Measurements from ENCODE around the gene PLA2G4B.

Gene PLA2G4B

GRCh38 chr15:41872166-41872747 lies 33.6 kb downstream of the PLA2G4B start:
- no peak for DNase-seq

- no peak for DNase-seq
Measured at GRCh38 chr15:41873711-41874110, 35.1 kb downstream of the PLA2G4B start.

GRCh38 chr15:41874736-41875135 lies 36.1 kb downstream of the PLA2G4B start:
- no peak for DNase-seq

- DNase-seq: no peak
Measured at GRCh38 chr15:41876007-41876406, 37.4 kb downstream of the PLA2G4B start.

GRCh38 chr15:41876689-41877088 lies 38.0 kb downstream of the PLA2G4B start:
- DNase-seq: no peak

- DNase-seq: no peak
Measured at GRCh38 chr15:41877631-41878354, 39.1 kb downstream of the PLA2G4B start.

GRCh38 chr15:41878355-41878699 lies 39.7 kb downstream of the PLA2G4B start:
- no peak for DNase-seq

- no peak for DNase-seq
Measured at GRCh38 chr15:41879321-41879845, 40.7 kb downstream of the PLA2G4B start.

- no peak for DNase-seq
Measured at GRCh38 chr15:41880156-41880877, 41.7 kb downstream of the PLA2G4B start.

- no peak for DNase-seq
Measured at GRCh38 chr15:41881086-41881485, 42.4 kb downstream of the PLA2G4B start.

GRCh38 chr15:41881550-41881919 lies 42.9 kb downstream of the PLA2G4B start:
- no peak for DNase-seq

- no peak for DNase-seq
Measured at GRCh38 chr15:41881920-41882688, 43.5 kb downstream of the PLA2G4B start.

GRCh38 chr15:41882689-41883483 lies 44.2 kb downstream of the PLA2G4B start:
- no peak for DNase-seq

GRCh38 chr15:41883484-41883825 lies 44.8 kb downstream of the PLA2G4B start:
- DNase-seq: no peak

- DNase-seq: no peak
Measured at GRCh38 chr15:41884458-41884857, 45.8 kb downstream of the PLA2G4B start.

GRCh38 chr15:41885321-41885720 lies 46.7 kb downstream of the PLA2G4B start:
- no peak for DNase-seq

GRCh38 chr15:41885841-41886240 lies 47.2 kb downstream of the PLA2G4B start:
- no peak for DNase-seq

- no peak for DNase-seq
Measured at GRCh38 chr15:41886741-41887140, 48.1 kb downstream of the PLA2G4B start.

GRCh38 chr15:41887161-41887560 lies 48.5 kb downstream of the PLA2G4B start:
- no peak for DNase-seq

GRCh38 chr15:41887893-41888292 lies 49.2 kb downstream of the PLA2G4B start:
- no peak for DNase-seq

GRCh38 chr15:41888662-41889253 lies 50.1 kb downstream of the PLA2G4B start:
- DNase-seq: no peak

GRCh38 chr15:41890050-41890690 lies 51.5 kb downstream of the PLA2G4B start:
- no peak for DNase-seq
